ENCODE results near the gene CPNE2.

The CPNE2 gene

GRCh38 chr16:57091975-57092785 lies at the start of gene CPNE2:
Gene CPNE2, plus strand, starts transcription at chr16:57092583. Its CDS starts 18,160 bp downstream, at chr16:57110743.
- DNase-seq (ENCODE audit: extremely low read depth, low read depth): no peak
- TF ChIP-seq CTCF (IDR thresholded peaks at IDR 0.05; ENCODE audit: low read depth, low read length, missing control alignments): no peak
- H3K4me3 ChIP-seq (replicated peaks; ENCODE audit: low read depth, low read length): peak within 1 kb of the TSS; percentile 52

GRCh38 chr16:57043248-57043647 lies 49.1 kb upstream of the CPNE2 start:
- DNase-seq (ENCODE audit: extremely low read depth, low read depth): no peak
- no peak for TF ChIP-seq CTCF (IDR thresholded peaks at IDR 0.05; ENCODE audit: low read depth, low read length, missing control alignments)
- H3K4me3 ChIP-seq (replicated peaks; ENCODE audit: low read depth, low read length): no peak overlapping the region

- DNase-seq (ENCODE audit: extremely low read depth, low read depth): no peak
- TF ChIP-seq CTCF (IDR thresholded peaks at IDR 0.05; ENCODE audit: low read depth, low read length, missing control alignments): no peak
- no peak overlapping the region for H3K4me3 ChIP-seq (replicated peaks; ENCODE audit: low read depth, low read length)
Measured at GRCh38 chr16:57044931-57045693, 47.3 kb upstream of the CPNE2 start.

GRCh38 chr16:57045694-57046381 lies 46.5 kb upstream of the CPNE2 start:
- no peak for DNase-seq (ENCODE audit: extremely low read depth, low read depth)
- TF ChIP-seq CTCF (IDR thresholded peaks at IDR 0.05; ENCODE audit: low read depth, low read length, missing control alignments): peak; percentile 78
- H3K4me3 ChIP-seq (replicated peaks; ENCODE audit: low read depth, low read length): no peak overlapping the region

- TF ChIP-seq CTCF (IDR thresholded peaks at IDR 0.05; ENCODE audit: low read depth, low read length, missing control alignments): no peak
Measured at GRCh38 chr16:57048095-57048494, 44.3 kb upstream of the CPNE2 start.

GRCh38 chr16:57049678-57050077 lies 42.7 kb upstream of the CPNE2 start:
- DNase-seq (ENCODE audit: extremely low read depth, low read depth): no peak
- no peak for TF ChIP-seq CTCF (IDR thresholded peaks at IDR 0.05; ENCODE audit: low read depth, low read length, missing control alignments)
- H3K4me3 ChIP-seq (replicated peaks; ENCODE audit: low read depth, low read length): no peak overlapping the region

More at GRCh38 chr16:57048095-57048494, 44.3 kb upstream of the CPNE2 start:
- DNase-seq (ENCODE audit: extremely low read depth, low read depth): no peak
- no peak overlapping the region for H3K4me3 ChIP-seq (replicated peaks; ENCODE audit: low read depth, low read length)

All from HFF-Myc (cell line).